ENCODE data around the gene ANKMY1.
"Not testable (repeated sequence)": the region's sequence is repeated elsewhere in the genome, so short reads cannot be mapped to it uniquely, and the experiment has no call there.

The ANKMY1 gene

GRCh38 chr2:240567137-240567871, 9.5 kb upstream of the ANKMY1 start:
- DNase-seq: no peak

DNA sequence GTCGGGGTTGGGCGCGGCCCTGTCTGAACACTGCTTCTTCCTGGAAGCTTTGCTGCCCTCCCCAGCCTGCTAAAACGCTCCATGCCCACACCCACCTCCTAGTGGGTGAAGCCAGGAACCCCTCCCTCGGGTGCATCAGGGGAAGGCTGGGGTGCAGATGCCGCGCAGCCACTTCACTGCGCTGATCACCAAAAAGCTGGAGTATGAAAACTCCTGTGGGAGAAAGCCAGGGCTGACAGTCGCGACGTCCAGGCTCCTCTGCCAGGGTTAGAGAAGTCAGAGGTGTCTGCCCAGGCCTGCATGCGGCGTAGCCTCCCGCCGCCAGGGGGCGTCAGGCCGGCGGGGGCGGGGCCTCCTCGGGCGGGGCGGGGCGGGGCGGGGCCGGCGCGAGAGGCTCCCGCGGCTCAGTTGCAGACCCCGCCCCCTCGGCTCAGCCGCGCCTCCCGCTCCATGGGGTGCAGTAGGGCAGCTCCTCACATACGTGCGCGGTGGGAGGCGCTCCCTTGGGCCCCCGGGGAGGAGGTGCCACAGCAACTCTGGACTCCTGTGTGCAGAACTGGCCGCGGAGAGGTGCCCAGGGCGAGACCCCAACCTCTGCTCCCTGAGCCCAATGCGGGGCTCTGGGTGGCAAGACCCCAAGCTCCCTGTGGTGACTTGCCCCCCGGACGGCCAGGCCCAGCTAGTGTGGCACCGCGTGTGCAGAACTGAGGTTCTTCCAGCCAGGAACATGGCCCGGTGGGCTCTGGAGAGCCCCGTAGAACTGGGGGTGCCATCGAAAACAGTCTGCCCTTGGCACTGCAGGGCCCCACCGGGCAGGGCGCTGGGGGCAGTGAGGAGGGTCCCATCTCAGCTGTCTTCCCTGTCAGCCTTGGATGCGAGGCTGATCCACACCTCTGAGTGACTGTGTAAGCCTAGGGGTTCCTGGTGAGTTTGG, 8.7 kb upstream of the ANKMY1 start:
- peak; percentile 59 for DNase-seq

GRCh38 chr2:240565333-240566202, 7.8 kb upstream of the ANKMY1 start:
- peak; percentile 61 for DNase-seq

GRCh38 chr2:240564561-240565332, 7.0 kb upstream of the ANKMY1 start:
- DNase-seq: no peak

DNA sequence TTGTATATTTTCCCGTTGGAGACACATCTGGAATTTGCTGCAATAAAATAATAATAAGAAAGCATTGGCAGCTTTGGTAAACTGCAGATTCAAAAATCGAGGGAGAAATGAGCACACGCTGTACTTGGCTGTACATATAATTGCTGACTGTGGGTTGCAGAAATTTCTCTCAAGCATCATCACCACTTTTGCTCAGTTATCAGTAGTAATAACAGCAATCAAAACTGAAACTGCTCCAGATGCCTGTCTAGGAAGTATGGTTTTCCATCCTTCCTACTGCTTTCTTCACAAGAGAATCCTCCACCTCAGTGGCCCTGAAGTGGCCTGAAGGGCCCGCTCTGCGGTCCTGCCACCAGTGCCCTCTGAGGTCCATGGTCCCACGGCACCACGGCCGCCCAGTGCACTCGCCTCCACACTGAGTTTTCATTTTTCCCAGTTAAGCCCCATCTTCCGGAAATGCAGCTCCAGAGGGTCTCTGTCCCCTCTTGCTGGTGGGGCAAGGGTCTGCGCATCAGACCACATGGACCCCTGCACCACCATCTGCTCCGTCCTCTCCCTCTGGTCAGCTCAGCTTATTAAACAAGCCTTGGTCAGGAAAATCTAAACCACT, 6.3 kb upstream of the ANKMY1 start:
- DNase-seq: no peak

- not testable (repeated sequence) for DNase-seq
Observed at GRCh38 chr2:240563231-240563630, 5.4 kb upstream of the ANKMY1 start.

GRCh38 chr2:240561325-240561971, 3.7 kb upstream of the ANKMY1 start:
- no peak for DNase-seq

- peak; percentile 93 for DNase-seq
Observed at GRCh38 chr2:240560480-240561324, 2.9 kb upstream of the ANKMY1 start.

DNA sequence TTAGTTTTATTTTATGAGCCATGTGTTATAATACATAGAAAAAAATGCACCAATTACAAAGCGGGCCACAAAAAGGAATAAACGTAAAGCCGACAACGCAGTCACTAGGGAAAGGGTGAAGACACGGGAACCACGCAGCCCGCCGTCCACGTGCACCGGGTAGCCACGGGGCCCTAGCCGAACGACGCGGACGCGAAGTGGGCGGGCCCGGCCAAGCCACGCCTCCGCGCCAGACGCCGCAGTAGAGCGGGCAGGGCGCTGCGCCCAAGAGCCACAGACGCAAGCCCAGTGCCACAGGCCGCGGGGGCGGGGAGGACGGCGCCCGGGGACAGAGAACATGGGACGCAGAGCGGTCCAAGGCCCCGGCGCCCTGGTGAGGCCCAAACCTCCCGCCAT, 2.3 kb upstream of the ANKMY1 start, which contains the start of gene DUSP28:
Gene DUSP28, plus strand, starts transcription at position 274 of the 396 bp plus-strand sequence. CDS start 328 bp downstream, outside the sequence.
- DNase-seq: peak; percentile 39

- no peak for DNase-seq
Observed at GRCh38 chr2:240559286-240559685, 1.5 kb upstream of the ANKMY1 start.

- DNase-seq: no peak
Observed at GRCh38 chr2:240558236-240558761, 511 bp upstream of the ANKMY1 start.

DNA sequence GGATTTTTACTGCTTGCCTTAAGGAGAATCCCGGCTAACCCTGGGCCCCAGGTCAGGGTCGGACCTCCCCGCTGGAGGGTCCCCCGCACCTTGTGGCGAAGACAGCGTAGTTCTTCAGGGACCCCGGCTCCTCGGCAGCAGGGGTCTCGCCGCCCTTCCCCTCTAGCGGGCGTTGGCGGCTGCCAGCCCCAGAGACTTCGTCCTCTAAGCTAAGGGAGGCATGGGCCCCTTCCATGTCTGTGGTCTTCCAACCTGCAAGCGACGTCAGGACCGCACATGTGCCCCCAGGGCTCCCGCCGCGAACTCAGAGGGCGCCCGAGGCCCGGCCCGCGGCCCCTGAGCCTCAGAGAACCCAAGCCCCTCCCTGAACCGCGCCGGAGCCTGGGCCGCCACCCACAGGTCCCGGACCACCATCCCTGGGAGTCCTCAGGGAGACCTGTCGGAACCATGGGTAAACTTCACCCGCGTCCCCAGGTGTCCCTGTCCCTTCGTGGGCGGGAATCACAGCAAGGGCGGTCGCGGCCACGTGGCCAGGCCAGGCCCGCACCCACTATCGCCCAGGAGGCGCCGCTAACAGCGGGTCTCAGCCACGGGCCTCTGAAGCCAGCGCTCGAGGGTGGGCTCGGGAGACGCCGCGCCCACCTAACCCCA, 562 bp downstream of the ANKMY1 start:
- no peak for DNase-seq

- DNase-seq: no peak
Observed at GRCh38 chr2:240556553-240557100, 1.2 kb downstream of the ANKMY1 start.

GRCh38 chr2:240555541-240556250, 2.1 kb downstream of the ANKMY1 start:
- DNase-seq: no peak

GRCh38 chr2:240554767-240555493, 2.9 kb downstream of the ANKMY1 start:
- DNase-seq: no peak

GRCh38 chr2:240553956-240554480, 3.8 kb downstream of the ANKMY1 start:
- DNase-seq: no peak

- no peak for DNase-seq
Observed at GRCh38 chr2:240551811-240552210, 6.0 kb downstream of the ANKMY1 start.

All from DMS79 (cell line).